ENCODE measurements around the gene THAP11. TPM values are rescaled to one million over a fixed set of nuclear protein-coding genes. Genes with fewer than 3 reads are reported as not detected.

The THAP11 gene
- total and polyA plus RNA-seq, 2 of the 13 experiments (the other 11 are each of a cell fraction or from before 2014, with no cell fraction given), result 44.2 to 53.4 TPM

GRCh38 chr16:67842509-67843342 lies 606 bp downstream of the THAP11 start (continued):
- TF ChIP-seq DZIP1 (CRISPR knock-in tag; IDR thresholded peaks at IDR 0.05), result no peak
- no peak for TF ChIP-seq IKZF1 (IDR thresholded peaks at IDR 0.05)
- peak; percentile 71; the same call in 1 of the 2 replicates for TF ChIP-seq ZNF253 (CRISPR knock-in tag; IDR thresholded peaks at IDR 0.05; ENCODE audit: borderline replicate concordance)
- TF ChIP-seq MXD4 (CRISPR knock-in tag; IDR thresholded peaks at IDR 0.05), result 0 out of 2 replicates have a peak, but pooled peaks have one; percentile 61
- no peak for TF ChIP-seq HNRNPH1 (optimal IDR thresholded peaks at IDR 0.05; ENCODE audit: low read depth, low read length)
- no peak for TF ChIP-seq CREM (IDR thresholded peaks at IDR 0.05)
- TF ChIP-seq CREM (CRISPR knock-in tag; IDR thresholded peaks at IDR 0.05), result no peak; the same call in 1 of the 2 replicates
- TF ChIP-seq ZNF44 (CRISPR knock-in tag; IDR thresholded peaks at IDR 0.05), result peak; percentile 87
- TF ChIP-seq ZNF510 (CRISPR knock-in tag; IDR thresholded peaks at IDR 0.05; ENCODE audit: low read depth), result no peak
- TF ChIP-seq RBAK (CRISPR knock-in tag; IDR thresholded peaks at IDR 0.05), result no peak
- no peak for TF ChIP-seq CREB3 (CRISPR knock-in tag; IDR thresholded peaks at IDR 0.05)
- no peak for TF ChIP-seq ZFP82 (CRISPR knock-in tag; IDR thresholded peaks at IDR 0.05; ENCODE audit: borderline replicate concordance)
- TF ChIP-seq ZFP91 (CRISPR knock-in tag; IDR thresholded peaks at IDR 0.05; ENCODE audit: borderline replicate concordance), result peak; percentile 76; the same call in 1 of the 2 replicates
- no peak; the same call in 1 of the 2 replicates for TF ChIP-seq GATAD1 (CRISPR knock-in tag; IDR thresholded peaks at IDR 0.05)
- TF ChIP-seq PITX1 (CRISPR knock-in tag; IDR thresholded peaks at IDR 0.05), result peak; percentile 66; the same call in 1 of the 2 replicates

All from HepG2 (cell line).